ENCODE data around the gene ESPN.
A peak's percentile ranks its signal among the peaks of the same experiment; 100 is the strongest.

Gene ESPN

DNA sequence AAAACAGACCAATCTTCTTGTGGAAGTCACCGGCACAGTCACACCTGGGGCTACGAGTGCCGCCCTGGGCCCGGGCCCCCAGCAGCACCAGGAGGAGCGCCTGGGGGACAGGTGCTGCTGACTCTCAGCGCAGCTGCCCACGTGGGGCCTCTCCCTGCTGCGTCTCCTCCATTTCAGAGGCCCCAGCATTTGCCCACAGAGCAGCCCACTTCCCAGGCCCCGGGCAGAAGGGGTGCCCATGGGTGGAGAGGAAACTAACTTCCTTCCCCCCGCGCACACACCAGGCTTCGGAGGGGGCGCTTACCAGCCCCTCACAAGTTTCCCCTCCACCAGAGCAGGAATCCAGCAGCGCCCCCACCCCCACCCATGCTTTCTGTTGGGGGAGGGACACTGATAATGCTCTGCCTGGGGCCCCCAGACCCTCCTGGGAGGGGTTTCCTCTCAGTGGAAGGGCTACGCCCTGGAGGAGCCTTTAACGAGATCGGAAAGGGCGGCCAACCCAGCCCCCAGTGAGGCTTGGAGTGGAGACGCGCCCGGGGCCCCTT is 41.0 kb downstream of the ESPN start:
- no peak for DNase-seq (ENCODE audit: low read depth)

DNA sequence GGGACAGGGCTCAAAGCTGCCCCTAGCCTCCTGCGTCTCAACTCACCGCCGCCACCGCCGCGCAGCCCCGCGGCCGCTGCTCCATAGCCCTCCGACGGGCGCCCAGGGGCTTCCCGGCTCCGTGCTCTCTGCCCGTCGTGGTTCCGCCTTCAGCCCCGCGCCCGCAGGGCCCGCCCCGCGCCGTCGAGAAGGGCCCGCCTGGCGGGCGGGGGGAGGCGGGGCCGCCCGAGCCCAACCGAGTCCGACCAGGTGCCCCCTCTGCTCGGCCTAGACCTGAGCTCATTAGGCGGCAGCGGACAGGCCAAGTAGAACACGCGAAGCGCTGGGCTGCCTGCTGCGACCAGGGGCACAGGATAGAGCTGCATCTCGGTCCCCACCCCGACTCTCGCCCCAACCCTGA is 41.4 kb downstream of the ESPN start, which contains the start of gene TNFRSF25:
Gene TNFRSF25, minus strand, starts transcription at position 151 of the 400 bp plus-strand sequence. Its CDS starts 66 bp downstream, at position 85.
- no peak for DNase-seq (ENCODE audit: low read depth)

DNA sequence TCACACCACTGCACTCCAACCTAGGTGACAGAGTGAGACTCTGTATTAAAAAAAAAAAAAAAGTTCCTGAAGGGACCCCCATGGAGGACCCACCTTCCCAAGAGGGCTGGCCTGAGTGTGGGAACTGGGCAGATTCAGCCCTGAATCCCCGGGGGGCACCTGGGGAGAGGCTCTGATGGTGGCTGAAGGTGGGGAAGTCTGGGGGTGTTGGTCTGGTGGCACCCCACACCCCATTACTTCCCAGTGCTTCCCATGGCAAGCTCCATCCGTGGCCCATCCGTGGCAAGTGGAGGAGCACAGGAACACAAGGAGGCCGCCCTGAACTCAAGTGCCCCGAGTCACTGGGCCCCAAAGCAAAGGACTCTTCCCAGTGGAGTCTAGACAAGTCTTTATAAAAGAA is 42.2 kb downstream of the ESPN start:
- no peak for DNase-seq (ENCODE audit: low read depth)

DNA sequence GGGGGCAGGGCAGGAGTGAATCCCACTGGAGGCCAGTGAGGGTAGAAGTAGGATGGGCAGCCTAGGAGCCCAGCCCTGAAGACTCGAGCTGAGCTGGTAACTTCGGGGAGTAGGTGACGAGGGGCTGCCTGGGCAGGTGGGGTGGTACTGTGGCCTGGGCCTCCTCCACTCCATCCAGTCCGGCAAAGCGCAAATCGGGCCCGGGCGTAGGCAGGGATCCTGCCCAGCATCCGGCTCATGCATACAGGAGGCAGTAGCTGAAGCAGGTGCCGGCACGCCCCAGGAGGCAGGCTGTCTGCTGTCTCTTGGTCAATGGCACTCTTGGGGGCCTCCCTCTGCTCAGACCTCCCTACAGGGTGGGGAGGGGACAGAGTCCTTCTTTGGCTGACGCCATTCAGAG is 42.6 kb downstream of the ESPN start:
- no peak for DNase-seq (ENCODE audit: low read depth)

DNA sequence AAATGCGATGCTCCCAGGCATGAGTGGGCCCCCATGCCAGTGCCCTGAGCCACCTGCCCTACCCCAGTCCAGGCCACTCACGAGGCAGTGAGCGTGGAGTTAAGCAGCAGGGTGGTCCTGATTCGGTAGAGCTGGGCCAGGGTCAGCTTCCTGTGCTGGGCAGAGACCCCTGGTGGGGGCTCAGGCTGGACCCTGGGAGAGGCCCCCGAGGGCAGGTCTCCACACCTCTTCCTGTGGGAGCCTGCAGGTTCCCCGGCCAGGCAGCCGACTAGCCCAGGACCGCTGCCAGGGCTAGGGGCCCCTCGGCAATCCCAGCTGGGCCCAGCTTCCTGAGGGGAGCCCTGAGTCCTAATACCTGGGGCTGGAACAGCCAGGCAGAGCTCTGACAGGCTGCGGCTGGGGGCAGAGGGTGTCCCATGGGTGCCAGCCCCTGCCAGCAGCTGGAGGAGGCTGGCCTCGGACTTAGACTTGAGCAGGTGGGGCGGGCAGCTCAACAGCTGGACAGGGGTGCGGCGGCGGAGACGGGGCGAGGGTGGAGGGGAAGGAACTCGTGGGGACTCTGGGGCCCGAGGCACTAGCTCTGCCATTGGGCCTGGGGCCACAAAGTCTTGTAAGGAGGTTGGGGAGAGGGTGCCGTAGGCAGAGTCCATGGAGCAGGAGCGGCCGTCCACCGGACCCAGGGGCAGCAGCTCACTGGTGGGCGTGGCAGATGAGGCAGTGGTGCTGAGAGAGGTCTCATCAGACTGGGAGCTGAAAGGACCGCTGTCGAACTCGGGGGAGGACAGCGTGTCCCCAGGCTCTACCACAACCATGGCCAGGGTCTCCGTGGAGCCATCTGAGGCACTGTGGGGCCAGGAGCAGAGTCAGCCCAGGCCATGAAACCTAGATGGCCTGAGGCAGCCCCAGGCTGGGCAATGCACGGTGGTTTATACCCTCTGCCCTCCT is 43.4 kb downstream of the ESPN start:
- no peak for DNase-seq (ENCODE audit: low read depth)

DNA sequence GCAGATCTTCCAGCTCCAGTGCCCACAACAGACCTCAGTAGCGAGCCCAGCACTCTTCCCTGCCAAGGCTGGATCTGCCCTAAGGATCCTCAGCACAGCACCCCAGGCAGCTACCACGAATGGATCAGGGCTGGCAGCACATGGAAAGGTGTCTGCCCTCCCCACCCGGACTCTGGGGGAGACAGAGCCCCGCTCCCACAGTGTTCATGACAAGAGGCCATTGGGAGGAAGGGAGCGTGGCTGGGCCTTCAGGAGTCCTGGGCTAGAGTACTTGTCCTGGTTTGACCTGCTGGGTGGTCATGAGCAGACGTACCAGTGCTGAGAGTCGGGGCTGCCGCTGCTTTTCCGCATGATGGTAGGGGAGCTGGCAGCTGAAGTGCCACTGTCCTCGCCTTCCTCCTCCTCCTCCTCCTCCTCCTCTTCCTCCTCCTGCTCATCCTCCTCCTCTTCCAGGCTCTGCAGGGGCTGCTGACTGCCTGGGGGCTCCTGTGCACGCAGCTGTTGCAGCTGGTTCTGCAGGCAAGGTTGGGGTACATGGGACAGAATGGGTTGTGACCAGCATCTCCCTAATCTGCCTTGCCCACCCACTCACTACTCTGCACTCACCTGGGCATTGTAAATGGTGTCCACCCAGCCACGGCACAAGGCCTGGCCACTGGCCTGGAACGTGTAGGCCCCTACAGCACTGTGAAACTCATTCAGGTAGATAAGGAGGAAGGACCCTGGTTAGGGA is 44.3 kb downstream of the ESPN start:
- no peak for DNase-seq (ENCODE audit: low read depth)

DNA sequence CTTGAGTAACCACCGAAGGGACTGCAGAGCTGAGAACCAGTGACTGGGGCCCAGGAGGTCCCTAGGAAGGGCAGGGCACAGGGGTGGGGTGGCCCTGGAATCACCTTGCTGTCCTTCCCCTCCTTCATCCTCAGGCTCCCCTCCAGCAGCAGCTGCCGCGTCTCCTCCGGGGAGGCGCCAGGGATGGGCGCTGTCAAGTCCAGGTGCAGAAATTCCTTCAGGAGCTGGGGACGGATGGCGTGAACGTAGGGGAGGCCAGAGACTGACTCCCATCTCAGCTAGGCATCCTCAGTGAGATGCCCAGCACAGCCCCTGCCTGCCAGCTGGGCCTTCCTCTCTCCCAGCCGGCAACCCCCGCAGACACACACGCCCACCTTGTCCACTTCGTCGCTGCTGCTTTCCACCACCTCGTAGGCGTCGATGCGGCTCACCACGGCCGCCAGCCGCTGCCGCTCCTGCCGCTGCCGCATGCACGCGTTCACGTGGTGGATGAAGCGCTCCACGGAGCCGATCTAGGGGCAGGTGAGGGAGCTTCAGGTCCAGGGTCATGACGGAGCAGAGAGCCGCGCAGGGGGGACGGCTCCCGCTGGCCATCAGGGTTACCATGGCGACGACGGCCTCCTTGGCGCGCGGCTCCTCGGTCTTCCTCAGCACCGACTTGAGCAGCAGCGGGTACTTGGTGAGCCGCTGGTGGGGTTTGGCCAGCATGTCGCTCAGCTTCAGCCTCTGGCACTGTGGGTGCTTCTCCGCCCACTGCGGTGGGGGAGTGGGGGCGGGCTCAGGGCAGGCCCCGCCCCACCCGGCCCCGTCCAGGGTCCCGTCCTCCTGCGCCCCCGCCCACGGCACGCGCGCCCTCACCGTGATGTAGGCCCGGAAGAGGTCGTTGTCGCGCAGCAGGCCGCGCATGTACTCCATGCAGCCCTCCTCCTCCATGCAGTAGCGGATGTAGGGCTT is 45.8 kb downstream of the ESPN start:
- DNase-seq (ENCODE audit: low read depth): no peak

DNA sequence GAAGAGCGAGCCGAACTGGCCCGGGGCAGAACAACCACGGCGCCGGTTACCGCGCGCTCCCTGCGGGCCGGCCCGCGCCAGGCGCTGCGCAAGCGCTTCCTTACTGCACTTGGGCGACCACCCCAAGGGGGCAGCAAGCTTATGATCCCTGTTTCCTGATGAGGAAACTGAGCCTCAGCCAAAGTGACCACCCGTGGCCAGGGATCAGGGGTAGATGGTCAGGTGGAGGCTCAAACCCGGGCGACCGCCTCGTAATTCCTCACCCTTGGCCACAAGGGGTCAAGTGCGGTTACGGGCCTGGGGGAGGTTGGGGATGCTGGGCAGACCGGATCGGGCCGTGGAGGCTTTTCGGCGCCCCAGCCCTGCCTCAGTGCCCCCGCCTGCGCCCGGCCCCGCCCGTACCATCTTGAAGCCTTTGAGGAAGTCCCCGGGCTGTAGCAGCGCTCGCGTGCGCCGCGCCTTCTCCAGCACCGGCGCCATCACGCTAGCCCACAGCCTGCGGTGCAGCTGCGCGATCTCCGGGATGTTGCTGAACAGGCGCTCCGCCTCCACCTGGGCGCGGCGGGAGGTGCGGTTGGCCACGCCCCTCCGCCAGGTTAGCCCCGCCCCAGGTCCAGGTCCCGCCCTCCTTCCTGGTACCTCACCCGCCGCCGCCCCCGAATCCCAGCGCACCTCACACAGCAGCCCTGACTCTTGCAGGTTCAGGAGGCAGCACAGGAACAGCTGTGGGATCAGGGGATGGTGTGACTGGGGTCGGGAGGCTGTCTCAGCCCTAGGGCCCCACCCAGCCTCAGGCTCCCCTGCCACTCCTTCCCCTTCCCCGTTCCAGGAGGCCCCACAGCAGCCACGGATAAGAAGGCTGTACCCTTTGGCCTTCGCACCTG is 46.8 kb downstream of the ESPN start:
- DNase-seq (ENCODE audit: low read depth): no peak

DNA sequence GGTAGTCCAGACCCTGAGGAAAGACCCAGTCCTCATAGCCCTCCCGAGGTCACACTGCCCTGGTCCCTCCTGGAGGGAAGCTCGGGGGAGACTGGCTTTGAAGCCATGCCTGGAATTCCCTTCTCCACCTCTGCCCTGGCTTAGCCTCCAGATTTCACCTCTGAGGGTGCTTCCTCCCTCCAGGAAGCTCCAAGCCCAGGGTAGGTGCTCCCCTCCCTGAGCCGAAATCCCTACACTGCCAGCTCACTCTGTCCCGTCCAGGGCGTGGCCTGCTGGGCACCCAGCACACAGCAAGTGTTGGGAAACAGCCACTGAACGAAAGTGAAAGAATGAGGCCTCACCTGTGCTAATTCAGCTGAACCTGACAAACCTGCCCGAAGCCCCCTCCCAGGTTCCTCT is 47.4 kb downstream of the ESPN start:
- no peak for DNase-seq (ENCODE audit: low read depth)

DNA sequence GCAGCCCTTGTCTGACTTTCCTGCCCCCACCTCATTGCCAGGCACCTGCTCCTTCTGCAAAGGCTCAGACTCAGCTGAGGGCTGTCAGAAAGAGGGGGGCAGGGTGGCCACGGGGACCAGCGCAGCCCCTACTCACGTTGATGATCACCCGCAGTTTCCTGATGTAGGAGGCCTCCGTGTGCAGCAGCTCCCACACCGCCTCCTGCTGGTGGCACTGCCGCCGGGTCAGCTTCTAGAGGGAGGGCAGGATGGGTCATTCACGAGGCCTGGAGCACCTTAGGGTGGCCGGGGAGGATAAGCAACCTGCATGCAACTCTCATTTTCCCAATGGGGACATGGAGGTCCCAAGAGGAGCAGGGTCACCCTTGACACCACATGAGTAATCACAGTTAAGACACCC is 47.8 kb downstream of the ESPN start:
- no peak for DNase-seq (ENCODE audit: low read depth)

DNA sequence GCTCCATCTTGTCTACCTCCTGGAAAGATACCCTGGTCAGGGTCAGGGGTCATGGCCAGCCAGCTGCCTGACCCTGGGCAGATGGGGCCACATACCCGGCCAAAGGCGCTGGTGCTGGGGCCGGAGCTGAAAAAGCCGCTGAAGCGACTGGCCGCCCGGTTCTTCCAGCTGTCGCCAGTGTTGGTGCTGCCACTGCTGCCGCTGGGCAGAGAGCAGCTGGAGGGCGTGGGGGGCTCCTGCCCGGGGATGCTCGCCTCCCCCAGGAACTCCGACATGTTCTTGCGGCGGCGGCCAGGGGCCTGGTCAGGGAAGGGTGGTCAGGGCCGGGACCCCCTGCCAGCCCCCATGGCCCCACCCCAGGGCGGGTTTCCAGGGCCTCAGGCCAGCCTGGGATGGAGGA is 48.6 kb downstream of the ESPN start:
- no peak for DNase-seq (ENCODE audit: low read depth)

DNA sequence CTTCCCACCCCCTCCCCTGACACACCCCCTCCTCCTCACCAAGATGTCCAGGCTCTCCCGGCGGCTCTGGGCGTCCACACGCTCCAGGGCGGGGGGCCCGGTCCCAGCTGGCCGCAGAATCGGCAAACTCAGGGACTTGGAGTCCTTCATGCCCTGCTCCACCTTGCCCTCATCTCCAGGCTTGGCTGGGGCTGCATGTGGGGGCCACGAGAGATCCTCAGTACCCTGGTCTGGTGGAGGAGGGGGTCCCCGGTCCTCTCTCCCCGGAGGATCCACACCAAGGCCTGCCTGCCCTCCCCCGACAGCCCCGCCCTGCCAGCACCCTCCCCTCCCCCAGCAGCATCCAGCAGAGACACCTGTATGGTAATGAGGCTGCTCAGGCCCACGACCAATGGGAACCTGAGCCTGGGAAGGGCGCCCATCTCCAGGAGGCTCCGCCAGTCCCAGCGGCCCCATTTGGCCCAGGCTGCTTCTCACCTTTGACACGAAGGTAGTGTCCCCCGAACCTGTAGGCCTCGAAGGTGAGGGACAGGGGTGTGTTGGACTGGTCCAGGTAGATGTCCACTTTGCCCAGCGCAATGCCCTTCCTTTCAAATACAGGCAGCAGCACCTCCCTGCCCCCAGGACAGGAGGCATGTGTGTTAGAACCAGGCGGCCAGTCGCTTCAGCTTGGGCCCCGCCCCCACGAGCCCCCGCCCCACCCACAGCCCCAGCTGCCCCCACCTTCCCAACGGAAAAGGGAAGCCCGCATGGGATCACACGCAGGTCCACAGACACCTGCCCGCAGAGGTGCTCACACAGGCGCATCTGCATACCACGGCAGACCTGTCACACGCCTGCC is 49.6 kb downstream of the ESPN start:
- DNase-seq (ENCODE audit: low read depth): no peak

DNA sequence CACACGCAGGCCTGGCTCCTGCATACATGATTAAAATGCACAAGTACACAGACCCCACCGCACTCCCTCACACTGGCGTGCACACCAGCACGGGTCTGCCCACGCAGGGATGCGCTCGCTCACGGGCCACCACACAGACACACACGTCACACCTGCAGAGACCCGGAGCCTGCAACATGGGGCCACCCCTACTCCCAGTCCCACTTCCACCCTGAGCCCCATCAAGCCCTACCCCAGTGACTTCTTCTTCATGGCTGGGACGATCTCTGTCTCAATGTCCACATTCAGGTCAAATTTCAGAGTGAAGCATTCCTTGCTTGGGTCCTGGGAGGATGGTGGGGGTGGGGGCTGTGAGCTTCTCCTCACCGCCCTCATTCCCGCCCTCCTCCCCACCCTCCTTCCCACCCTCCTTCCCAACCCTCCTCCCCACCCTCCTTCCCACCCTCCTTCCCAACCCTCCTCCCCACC is 50.3 kb downstream of the ESPN start:
- no peak for DNase-seq (ENCODE audit: low read depth)

DNA sequence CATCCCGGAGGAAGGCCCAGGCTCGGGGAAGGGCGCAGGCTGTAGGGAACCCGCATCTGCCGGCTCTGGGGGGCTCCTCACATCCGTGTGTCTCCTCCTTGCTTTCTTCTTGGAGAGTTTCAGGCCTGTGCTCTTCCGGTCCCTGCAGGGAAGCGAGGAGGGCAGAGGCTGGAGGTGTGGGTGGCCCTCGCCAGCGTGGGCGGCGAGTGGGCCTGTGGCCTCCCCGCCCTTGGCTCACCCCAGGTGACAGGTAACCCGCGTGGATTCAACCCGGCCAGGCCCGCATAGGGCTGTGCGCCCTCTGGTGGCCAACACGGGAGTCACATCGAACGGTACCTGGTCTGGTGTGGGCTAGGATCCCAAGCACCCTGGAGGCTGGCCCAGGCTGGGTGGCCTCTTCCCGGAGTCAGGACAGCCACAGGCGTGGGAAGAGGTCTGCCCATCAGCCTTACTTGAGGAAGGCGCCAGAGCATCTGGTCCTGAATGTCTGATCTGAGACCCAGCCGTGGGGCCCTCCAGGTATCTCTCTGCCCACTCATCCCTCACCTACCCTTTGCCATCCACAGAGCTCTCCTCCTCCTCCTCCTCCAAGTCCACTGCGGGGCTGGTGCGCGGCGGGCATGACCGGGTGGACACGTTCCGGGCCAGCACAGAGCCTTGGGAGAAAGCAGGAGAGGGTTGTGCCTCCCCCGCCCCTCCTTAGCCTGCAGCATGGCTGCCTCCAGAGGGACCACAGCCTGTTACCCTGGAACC is 51.0 kb downstream of the ESPN start:
- peak; percentile 60 for DNase-seq (ENCODE audit: low read depth)

DNA sequence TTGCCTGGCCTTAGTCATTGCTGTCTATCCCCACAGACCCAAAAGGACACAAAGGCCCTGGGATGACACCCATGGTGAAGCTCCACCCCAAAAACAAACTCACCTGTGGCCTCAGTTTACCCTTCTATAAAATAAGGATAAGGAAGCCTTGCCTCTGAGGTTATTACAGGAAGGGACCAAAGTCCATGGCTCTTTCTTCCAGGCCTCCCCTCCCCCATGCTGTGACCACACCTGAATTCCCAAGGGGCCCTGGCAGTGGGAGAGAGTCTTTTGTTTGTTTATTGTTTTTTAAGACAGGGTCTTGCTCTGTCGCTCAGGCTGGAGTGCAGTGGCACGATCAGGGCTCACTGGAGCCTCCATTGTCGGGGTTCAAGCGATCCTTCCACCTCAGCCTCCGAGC is 51.9 kb downstream of the ESPN start:
- DNase-seq (ENCODE audit: low read depth): no peak

DNA sequence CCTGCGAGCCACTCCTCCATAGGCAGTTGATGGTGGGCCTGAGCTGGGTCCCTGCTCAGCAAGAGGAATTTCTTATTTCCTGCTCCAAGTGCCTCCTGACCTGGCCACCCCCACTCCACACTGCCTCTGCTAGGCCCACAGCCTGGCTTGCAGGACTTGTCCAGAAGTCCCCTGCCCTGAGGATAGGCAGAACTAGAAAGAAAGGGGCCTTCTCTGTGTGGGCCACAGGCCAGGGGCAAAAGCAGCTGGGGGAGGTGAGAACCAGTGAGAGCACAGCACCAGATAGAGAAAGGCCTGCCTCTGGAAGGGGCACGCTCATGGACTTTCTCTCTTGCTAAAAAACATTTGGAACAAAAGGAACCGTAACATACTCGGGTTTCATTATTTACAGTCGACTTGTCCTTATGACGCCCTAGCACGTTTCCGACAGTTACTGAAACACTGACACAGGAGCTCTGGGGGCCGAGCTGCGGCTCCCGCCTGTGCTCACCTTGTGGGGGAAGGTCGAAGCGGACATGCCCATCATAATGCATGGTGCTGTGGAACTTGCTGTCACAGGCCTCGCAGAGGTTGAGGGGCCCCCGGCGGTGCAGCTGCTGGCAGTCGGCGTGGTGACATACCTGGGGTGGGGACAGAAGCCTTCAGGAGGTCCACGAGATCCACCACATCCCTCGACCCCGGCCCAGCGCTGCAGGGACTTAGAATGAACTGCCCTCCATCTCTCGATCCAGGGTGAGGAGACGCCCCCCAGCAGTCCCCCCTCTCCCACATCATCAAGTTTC is 52.7 kb downstream of the ESPN start:
- DNase-seq (ENCODE audit: low read depth): no peak

DNA sequence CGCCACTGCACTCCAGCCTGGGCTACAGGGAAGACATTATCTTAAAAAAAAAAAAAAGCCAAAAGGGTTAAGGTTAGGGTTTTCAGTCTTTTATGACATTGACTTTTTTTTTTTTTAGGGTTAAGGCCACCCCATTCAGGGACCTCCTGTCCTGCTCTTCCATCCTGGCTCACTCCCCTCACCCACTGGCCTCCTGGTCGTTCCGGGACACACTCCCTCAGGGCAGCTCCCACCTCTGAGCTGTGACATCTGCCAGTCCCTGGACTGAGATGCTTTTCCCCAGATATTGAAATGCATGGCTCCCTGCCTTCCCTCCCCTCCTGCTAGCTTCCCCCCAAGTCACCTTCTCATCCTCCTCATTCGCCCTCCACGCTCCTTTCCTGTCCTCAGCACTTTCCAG is 57.2 kb downstream of the ESPN start:
- no peak for DNase-seq (ENCODE audit: low read depth)

All from ELR (cell line).